Measurements from ENCODE around the gene GPX4. TPM values are rescaled to one million over a fixed set of nuclear protein-coding genes. Genes with fewer than 3 reads are reported as not detected.

The GPX4 gene
- total and polyA plus RNA-seq, 9 of the 15 experiments (the other 6 are each of a cell fraction or from before 2014, with no cell fraction given), result 61.4 to 661 (median 349) TPM

DNA sequence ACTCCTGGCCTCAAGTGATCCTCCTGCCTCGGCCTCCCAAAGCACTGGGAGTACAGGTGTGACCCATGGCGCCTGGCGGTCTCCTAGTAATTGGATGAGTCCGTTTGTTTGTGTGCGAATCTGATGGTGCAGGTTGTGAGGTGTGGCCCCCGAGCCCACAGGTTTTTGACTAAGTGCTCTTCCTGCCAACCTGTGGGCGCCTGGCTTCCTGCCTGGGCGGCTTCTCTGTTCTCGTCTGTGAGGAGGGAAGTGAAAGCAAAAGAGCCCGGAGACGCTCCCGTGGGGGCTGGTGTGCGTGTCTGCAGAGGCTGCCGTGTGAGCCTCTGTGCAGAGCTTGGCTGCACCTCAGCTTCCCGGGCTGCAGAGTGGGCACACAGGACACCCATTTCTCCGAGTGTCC is 26.8 kb upstream of the GPX4 start:
- H3K9me1 ChIP-seq (ENCODE audit: control insufficient read depth, insufficient read depth, low read length), result no peaks in the 10 kb centered on the region
- ATAC-seq, result no peak
- peaks cover 32 to 75% of the 10 kb centered on the region in 2 experiments for H3K4me1 ChIP-seq (replicated peaks in 1 of 2; ENCODE audit: control insufficient read depth in 2 of 2, insufficient read depth in 2 of 2, low read length in 2 of 2)

More for the DNA sequence above, 26.8 kb upstream of the GPX4 start:
- no TSS peak for BruUV-seq (replicated peaks)
- Histone ChIP-seq H2AFZ (ENCODE audit: low read depth, low read length) (no peak overlapping the region), H4K20me1 (replicated peaks; ENCODE audit: control insufficient read depth, insufficient read depth, low read length) (0 out of 2 replicates have a peak, but pooled peaks cover 3% of the 10 kb centered on the region), H3K27ac (ENCODE audit: extremely low read depth, low read depth, low read length) (no peak overlapping the region), H3K36me3 (ENCODE audit: control insufficient read depth, insufficient read depth, low read length) (no peaks in the 10 kb centered on the region; the same call in 2 of the 3 replicates), H3K79me2 (ENCODE audit: control insufficient read depth, insufficient read depth, low read length) (no peaks in the 10 kb centered on the region), H3K4me2 (ENCODE audit: insufficient read depth, low read length) (no peak overlapping the region), H3K9me3 (replicated peaks; ENCODE audit: control insufficient read depth, insufficient read depth, low read depth, low read length) (no peaks in the 10 kb centered on the region), H3K9ac (ENCODE audit: insufficient read depth in 1 of 2, low read depth in 2 of 2, low read length in 2 of 2) (peak overlapping the region in 1 of 2 experiments; percentile 35; a peak in 1 of 4 replicates), H3K27me3 (ENCODE audit: control insufficient read depth in 2 of 2, insufficient read depth in 2 of 2, low read length in 2 of 2) (no peaks in the 10 kb centered on the region), H3K4me3 (no peak overlapping the region)
- intact Hi-C loops (cut with micrococcal nuclease) (no loop called here), in situ Hi-C loops (cut with MboI) (no loop called here)
- ChIA-PET CTCF (ENCODE audit: low intra/inter-chr PET ratio) (no interaction called here), POLR2A (interaction anchor here (1.3 kb wide), 1 partner anchor 17 kb away, joined by 3 read pairs; no protein-coding TSS in a partner anchor)
- TF ChIP-seq ZNF75A (CRISPR knock-in tag; IDR thresholded peaks at IDR 0.05) (no peak), ZBTB33 (CRISPR knock-in tag; IDR thresholded peaks at IDR 0.05) (peak; percentile 42; the same call in 1 of the 2 replicates)
- FAIRE-seq, result no peak
- 81% methylated on average over 15 of the region's 16 CpGs for WGBS (ENCODE audit: insufficient coverage, low coverage, missing lambda C conversion rate)
- no peak for DNase-seq (ENCODE audit: extremely low read depth in 1 of 4, low spot score in 3 of 4)
